GM12801 (cell line): ENCODE data around the gene RSPRY1.

Source experiments
- TF ChIP-seq, protein P1 (sequence below): IDR thresholded peaks from one replicate; pipeline ENCODE4 v1.5.1; 2011; ENCODE audit warnings: control low read depth; ENCODE audit not compliant: insufficient read length; ENCODE audit errors: extremely low read depth

RSPRY1 gene

DNA sequence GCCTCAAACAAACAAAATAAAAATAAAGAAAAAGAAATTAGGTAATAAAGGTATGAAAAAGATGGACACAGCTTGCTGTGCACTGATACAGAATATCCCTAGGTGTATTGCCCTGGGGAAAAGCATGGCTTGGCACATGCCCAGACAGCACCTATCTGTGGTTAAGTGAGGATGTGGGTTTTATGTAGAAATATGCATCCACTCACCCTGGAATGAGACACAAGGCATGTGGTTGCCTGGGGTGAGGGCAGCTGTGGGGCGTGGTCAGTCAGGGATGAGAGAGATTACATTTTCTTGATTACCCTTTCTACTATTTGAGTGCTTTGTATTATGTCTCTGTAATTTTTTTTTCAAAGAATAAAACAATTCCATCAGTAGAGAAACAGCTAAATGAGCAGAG is 91.5 kb downstream of the RSPRY1 start:
- TF ChIP-seq, protein P1, sequence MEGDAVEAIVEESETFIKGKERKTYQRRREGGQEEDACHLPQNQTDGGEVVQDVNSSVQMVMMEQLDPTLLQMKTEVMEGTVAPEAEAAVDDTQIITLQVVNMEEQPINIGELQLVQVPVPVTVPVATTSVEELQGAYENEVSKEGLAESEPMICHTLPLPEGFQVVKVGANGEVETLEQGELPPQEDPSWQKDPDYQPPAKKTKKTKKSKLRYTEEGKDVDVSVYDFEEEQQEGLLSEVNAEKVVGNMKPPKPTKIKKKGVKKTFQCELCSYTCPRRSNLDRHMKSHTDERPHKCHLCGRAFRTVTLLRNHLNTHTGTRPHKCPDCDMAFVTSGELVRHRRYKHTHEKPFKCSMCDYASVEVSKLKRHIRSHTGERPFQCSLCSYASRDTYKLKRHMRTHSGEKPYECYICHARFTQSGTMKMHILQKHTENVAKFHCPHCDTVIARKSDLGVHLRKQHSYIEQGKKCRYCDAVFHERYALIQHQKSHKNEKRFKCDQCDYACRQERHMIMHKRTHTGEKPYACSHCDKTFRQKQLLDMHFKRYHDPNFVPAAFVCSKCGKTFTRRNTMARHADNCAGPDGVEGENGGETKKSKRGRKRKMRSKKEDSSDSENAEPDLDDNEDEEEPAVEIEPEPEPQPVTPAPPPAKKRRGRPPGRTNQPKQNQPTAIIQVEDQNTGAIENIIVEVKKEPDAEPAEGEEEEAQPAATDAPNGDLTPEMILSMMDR = no peak

DNA sequence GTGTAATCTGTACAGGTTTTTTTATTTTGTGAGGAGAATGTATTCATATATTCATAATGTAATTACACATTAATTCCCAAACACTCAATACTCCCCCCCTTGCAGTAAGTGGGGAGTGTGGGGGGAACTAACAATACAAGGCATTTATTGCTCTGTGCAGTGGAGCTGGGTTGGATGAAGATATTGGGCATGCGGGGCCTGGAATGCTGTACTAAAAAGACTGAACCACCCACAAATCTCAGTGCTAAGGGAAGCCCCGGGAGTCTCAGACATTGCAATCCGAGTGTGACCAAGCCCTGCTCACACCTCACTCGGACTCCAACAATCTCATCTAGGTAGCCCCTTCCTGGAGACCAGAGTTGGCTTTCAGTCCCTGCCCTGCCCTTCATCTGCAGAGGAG is 92.4 kb downstream of the RSPRY1 start:
- TF ChIP-seq, protein P1 = no peak

GRCh38 chr16:57279780-57280638 is 93.9 kb downstream of the RSPRY1 start:
- TF ChIP-seq, protein P1 = no peak

- TF ChIP-seq, protein P1 = no peak
These were observed 95.7 kb downstream of the RSPRY1 start for GRCh38 chr16:57281791-57282190.

GRCh38 chr16:57282510-57283213 is 96.5 kb downstream of the RSPRY1 start:
- TF ChIP-seq, protein P1 = no peak

DNA sequence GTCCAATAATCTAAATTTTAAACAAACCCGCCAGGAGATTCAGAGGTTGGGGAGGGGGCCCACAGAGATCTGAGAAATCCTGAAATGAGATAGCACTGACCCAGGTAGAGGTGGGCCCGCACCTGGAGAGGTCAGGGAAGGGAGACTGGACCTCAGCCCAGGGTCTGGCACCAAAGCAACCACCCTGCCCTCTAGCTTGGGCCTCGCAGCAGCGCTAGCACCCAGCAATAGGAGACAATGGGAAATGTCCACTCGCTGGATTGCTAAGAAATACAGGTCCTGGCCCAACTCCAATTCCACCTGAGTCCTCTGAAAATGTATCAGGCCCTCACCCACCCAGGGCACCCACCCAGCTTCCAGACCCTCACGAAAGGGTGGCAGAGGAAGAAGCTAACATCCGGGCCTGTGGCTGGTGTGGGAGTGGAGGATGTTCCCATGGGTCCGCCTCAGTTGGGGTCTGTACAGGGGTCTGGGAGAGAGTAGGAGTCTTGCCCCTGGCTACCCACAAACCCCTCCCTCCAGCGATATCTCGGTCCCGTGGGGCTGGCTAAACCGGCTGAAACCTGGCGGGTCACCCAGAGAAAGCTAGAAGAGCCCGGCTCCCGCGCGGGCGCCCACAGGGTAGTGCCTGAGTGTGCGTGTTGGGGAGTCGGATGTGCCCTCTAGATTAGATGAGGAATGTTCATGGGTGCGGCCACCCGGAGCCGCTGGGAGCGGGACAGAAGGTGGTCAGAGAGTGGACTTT is 97.3 kb downstream of the RSPRY1 start:
- TF ChIP-seq, protein P1 = no peak

GRCh38 chr16:57283959-57284208 is 97.8 kb downstream of the RSPRY1 start:
- TF ChIP-seq, protein P1 = no peak
